HG03354 (cell line): Measurements from ENCODE around the gene ECT2L.

Experiments used
- ATAC-seq: cut with Tn5 transposase; IDR thresholded peaks from one replicate; pipeline ENCODE4 v1.9.1; 2021; ENCODE audit warnings: mild to moderate bottlenecking; ENCODE audit not compliant: unreplicated experiment, poor library complexity, severe bottlenecking

ECT2L gene

DNA sequence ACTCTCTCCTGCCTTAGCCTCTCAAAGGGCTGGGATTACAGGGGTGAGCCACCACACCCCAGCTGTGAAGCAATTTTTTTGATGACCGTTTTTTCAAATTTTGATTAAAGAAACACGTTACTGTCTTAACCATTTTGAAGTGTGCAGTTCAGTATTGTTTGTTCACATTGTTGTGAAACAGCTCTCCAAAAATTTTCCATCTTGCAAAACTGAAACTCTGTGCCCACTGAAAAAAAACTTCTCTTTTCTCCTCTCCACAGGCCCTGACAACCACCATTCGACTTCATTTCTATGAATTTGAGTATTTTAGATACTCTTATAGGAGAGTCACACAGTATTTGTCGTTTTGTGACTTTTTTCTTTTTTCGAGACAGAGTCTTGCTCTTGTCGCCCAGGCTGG is 53.9 kb downstream of the ECT2L start:
- ATAC-seq = no peak

DNA sequence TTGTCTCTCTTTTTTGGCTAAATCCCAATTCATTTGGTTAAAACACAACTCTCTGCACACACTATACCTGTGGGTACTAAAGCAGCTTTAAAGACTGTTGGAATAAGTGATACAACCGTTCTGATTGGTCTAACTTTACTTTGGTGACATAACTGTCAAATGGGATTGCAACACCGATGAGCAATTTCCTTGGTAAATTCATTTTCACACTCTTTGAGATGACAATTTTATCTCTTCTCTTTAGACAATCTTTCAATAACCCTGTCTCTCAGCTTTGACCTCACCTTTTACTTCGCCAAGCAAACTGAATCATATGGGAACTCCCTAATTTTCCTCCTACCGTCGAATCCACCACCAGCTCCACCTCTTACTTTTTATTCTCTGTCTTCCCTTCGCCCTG is 60.8 kb downstream of the ECT2L start:
- ATAC-seq = no peak

DNA sequence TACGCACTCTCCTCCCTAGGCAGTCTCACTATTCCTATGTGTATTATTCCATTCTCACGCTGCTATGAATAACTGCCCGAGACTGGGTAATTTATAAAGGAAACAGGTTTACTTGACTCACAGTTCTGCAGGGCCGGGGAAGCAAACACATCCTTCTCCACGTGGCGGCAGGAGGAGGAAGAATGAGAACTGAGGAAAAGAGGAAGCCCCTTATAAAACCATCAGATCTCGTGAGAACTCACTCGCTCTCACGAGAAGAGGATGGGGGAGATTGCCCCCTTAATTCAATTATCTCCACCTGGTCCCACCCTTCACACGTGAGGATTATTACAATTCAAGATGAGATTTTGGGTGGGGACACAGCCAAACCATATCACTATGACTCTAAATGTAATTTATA is 61.9 kb downstream of the ECT2L start:
- no peak for ATAC-seq

DNA sequence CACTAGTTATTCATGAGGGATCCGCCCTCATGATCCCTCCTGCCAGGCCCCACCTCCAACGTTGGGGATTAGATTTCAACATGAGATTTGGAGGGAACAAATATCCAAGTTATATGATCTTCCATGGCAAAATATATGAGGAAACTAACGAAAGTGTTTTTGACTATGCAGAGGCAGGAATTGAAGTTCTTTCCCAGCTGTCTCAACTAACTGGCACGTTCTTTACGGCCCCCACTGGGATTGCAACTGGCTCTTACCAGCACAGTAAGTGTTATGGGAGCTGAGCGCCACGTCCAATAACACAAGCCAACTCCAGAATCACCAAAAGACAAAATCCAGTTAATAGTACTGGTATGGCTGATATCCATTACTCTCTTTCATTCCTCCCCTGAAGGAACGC is 66.6 kb downstream of the ECT2L start:
- ATAC-seq = no peak

DNA sequence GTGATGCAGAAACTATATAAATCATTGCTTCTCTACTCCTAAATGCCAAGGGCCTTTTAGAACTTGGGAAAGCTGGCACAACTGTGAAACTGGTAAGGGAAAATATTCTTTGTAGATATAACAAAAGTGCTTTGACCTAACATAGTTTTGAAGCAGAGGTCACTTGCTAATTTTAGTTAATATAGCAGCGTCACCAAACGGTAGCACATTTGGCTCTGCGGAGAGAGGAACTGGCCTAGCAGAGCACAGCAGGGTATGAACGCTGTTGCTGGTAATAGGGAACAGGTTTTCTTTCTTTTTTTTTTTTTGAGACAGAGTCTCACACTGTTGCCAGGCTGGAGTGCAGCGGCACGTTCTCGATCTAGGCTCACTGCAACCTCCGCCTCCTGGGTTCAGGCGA is 67.4 kb downstream of the ECT2L start:
- ATAC-seq = no peak

DNA sequence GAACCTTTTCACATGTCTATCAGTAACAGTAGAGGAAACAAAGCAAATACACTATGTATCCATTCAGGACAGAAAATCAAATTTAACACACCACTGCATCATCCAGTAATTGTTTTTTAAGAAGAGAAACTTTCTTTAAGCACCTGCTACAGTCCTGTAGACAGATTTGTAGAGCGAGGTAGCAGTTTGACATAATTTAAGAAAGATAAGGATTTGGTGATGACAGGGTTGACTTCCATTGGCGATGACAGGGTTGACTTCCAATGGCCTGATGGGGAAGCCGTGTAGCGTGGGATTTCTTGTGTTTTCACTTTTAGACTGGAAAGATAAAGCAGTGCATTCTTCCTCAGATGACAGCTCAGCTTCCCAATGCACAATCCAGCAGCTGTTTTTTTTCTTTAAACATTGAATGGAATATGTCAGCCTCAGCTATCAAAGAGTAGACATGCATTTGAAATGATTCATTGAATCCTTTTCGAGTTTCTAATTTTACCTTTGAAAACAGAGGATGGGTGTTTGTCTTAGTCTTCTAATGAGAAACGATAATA is 68.5 kb downstream of the ECT2L start:
- no peak for ATAC-seq

DNA sequence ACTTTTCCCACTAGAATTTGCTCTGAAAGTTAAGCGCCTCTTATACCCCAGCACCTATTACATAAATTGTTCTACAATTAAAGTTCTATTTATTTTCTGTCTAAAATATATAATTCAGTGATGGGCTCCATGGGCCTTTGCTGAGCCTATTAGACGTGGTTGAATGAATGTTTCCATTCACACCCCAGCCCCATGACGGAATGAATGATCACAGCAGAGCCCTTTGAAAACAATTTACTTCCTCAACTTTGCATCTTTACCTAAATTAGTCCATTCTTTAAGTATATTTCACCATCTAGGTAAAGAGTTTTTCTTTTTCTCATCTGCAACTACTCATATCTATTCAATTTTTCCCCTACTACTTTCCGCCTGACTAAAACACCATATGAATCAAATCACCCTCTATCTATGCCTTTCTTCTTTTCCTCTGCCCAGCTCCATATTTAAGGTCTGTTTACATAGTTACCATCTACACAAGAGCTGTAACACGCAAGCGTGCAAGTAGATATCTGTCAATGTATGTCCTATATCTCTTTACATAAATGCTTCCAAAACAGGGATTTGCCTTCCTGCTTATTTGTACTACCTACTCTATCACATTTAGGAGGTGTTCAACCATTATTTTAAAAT is 69.7 kb downstream of the ECT2L start:
- no peak for ATAC-seq

DNA sequence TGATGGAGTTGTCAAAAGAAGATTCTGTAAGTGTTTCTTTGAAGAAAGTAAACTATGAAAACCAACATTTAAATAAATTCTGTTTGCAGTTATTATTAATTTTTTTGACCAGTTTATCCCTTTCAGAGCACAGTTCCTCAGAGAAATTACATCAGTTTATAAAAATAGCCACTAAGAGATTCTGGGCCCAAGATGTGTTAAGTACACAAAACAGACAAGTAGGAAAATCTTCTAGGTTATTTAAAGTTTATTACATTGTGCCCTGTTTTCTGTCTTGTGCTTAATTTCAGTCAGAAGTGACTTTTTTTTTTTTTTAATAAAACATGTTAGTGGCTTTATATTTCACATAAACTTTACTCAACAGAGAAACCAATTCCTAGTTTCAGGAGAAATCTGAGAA is 72.3 kb downstream of the ECT2L start:
- ATAC-seq = no peak

DNA sequence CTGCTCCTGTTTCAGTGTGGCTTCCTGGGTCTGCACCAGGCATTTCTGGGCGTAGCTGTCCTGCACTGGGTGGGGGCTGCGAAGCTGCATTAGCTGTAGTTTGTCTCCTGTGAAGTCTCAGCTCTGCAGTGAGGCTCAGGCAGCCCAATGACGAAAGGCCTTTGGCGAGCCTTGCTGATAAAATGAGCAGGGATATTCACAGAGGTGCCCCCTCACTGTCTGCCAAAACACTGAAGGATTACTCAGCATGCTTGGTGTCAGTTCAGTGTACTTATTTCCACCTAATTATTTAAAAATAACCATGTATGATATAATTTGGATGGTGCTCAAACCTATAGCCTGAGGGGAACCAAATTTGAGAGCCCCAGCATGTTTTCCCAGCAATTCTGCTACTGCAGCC is 73.5 kb downstream of the ECT2L start:
- no peak for ATAC-seq

DNA sequence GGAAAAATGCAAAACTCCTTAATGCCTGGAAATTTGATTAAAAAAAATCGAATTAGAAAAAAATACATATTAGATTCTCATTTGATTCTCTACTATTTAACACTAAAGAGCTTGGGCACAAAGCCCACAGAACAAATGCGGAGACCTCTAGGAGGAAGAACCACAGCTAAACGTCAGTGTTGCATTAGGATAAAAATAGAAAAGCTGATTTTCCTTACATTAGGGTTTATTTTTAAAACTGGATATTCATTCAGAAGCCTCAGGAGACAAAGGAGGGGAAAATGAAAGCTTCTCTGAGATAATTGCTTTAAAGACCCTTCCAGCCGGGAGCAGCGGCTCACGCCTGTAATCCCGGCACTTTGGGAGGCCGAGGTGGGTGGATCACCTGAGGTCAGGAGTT is 77.3 kb downstream of the ECT2L start:
- ATAC-seq = no peak

DNA sequence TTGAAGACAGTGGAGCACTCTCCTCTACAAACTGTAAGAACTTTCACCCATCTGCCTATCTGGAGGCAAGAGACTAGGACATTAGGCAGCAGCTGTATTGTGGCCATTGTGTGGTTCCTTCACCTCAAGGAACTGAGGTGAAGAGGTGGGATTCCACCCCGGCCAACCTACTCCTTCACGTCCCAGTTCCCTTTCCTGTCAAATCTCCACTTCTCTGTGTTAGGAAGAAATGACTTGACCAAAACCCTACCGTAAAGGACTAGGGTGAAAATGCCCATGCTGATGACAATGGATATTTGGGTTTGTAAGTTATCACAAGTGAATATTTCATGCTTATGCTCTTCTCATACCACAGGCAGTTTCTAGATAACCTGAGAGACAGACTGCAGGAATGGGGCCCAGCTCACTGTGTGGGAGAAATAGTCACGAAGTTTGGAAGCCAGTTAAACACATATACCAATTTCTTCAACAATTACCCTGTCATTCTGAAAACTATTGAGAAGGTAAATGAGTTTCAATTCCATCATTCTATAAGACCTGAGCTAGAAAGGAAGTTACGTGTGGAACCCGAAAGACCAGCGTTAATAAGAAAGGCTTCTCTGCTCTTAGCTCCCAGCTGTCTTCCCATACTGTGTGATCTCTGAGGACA is 86.6 kb downstream of the ECT2L start:
- peak; percentile 65 for ATAC-seq

DNA sequence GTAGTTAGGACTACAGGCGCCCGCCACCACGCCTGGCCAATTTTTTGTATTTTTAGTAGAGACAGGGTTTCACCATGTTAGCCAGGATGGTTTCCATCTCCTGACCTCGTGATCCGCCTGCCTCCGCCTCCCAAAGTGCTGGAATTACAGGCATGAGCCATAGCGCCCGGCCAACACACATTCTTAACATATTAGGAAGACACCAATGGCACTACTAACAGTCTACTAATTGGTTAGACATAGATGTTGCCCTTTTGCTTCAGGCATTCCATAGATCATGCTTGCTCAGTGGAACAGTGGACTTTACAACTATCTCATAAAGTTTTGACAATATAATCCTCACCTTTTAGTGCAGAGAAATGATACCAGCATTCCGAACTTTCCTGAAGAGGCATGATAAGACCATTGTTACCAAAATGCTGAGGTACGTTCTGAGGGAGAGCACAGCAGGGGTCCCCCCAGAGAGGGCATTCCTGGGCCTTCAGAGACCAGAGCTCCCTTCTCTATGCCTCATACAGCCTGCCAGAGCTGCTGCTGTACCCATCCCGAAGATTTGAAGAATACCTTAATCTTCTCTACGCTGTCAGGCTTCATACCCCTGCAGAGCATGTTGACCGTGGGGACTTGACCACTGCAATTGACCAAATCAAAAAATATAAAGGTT is 89.4 kb downstream of the ECT2L start:
- ATAC-seq = no peak

DNA sequence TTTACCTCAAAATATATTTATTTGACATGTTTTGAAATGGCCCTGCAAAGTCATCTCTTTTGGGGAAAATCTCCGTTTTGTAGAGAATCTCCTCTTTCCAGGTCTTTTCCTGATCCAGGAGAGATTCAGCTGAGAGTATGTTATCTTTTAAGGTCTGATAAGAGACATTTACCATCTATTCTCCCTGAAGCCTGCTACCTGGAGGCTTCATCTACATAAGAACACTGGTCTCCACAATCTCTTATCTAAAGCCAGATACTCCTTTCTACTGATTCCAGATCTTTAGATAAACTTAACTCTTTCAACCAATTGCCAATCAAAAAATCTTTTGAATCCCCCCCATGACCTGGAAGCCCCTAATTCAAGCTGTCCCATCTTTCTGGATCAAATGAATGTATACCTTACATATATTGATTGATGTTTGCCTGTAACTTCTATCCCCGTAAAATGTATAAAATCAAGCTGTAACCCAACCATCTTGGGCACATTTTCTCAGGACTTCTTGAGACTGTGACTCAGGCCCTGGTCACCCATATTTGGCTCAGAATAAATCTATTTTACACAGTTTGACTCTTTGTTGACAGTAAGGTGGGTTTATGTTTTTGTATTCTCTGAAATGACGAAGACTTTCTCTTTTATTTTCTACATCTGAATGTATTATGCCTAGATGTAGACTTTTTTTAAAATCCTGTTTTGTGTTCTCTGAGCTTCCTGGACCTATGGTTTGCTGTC is 95.5 kb downstream of the ECT2L start:
- no peak for ATAC-seq

DNA sequence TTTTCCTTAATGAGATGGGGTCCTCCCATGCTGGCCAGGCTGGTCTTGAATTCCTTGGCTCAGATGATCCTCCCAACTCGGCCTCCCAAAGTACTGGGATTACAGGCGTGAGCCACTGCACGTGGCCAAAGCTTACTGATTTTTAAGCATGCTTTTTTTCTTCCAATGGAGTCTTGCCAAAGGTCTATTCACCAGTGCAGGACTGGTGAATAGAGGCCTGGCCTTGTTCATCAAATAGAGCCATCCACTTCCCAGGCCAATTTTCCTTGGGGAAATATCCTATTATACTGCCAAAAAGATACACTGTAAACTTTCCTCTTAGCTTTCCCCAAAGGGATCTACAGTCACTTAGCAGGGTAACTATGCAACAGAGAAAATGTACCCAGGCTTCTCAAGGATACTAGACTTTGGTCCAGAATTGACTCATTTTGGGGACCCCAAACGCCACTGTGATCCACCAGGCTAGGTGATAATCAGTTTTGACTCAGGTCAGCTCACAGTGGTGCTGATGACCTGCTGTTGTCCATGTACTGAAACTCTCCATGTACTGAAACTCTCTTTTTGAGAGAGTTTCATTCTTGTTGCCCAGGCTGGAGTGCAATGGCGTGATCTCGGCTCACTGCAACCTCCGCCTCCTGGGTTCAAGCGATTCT is 100.3 kb downstream of the ECT2L start:
- ATAC-seq = no peak

DNA sequence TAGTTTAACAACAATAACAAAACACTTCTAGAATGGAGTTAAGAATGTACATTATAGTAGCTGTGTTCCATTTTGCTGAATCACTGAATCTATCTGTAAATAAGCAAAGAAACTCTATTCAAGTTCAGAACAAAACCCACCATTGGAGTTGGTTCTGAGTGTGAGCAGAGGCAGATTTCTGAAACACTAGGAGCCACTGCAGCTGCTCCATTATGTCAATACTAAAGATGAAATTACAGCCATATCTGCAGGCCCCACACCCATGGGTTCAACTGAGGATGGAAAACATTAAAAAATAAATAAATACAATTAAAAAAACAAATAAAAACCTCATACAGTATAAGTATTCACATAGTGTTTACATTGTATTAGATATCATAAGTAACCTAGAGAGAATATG is 101.1 kb downstream of the ECT2L start:
- no peak for ATAC-seq

DNA sequence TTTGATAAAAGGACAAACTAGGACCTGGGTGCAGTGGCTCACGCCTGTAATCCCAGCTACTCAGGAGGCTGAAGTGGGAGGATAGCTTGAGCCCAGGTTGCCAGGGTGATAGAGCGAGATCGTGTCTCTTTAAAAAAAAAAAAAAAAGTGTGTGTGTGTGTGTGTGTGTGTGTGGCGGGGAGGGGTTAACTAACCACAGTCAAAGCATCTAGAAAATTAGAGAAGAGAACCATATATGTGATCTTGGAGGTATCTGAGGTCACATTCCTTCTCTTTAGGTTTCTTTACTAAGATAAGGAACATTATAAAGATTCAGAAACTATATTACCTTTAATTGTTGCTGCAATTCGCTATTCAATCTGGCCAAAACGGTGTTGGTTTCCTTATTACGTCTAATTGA is 111.3 kb downstream of the ECT2L start:
- ATAC-seq = no peak

DNA sequence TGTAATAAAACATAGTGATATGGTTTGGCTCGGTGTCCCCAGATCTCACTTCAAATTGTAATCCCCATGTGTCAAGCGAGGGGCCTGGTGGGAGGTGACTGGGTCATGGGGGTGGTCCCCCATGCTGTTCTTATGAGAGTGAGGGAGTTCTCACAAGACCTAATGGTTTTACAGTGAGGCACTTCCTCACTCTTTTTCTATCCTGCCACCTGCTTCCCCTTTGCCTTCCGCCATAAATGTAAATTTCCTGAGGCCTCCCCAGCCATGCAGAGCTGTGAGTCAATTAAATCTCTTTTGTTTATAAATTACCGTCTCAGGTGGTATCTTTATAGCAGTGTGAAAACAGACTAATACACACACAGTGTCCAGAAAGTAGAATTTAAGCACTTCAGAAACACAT is 113.6 kb downstream of the ECT2L start:
- no peak for ATAC-seq

DNA sequence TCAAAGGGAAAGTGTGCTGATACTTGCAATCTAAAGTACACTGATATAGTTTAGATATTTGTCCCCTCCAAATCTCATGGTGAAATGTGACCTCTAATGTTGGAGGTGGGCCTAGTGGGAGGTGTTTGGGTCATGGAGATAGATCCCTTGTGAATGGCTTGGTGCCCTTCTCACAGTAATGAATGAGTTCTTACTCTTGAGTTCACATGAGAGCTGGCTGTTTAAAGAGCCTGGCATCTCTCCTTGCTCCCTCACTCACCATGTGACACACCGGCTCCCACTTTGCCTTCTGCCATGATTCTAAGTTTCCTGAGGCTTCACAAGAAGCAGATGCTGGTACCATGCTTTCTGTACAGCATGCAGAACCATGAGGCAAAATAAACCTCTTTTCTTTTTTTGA is 114.1 kb downstream of the ECT2L start:
- no peak for ATAC-seq

DNA sequence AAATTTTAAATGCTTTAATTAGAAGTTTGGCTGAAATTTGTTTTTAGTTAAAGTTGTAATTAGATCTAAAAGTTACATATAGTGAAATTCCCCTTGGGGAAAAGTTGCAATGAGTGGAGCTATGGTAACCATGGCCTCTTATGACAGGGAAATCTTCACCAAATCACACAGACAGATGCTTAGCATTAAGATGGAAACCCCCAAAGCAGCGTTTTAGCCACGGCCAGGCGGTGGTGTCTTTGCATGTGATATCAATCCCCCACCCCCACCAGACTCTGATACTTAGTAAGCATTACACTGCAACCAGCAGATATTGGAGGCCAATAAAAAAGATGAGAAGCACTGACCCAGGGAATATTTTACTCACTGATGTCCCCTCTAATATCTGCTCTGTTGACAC is 116.4 kb downstream of the ECT2L start:
- no peak for ATAC-seq

DNA sequence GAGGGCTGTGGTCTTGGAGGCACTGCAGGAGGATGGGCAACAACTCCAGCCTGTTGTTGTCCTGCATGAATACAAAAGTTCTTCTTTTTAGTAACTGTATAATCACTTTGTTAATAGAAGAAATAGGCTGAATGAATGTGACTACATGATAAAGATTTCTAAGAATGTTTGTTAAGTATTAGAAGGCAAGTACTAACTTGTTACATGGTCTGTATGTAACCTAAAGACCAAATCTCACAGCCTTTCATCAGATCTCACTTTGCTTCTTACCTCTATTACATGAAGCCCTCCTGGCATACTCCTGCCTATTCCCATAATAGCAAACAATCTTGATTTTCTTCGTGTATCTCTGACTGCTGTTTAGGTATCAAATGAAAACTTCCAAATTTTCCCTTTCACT is 118.8 kb downstream of the ECT2L start:
- no peak for ATAC-seq
